Central memory CD8-positive, alpha-beta T cell (primary cell): ENCODE data around the gene PDK1.
A peak's percentile ranks its signal among the peaks of the same experiment; 100 is the strongest.
"Not testable (repeated sequence)": the region's sequence is repeated elsewhere in the genome, so short reads cannot be mapped to it uniquely, and the experiment has no call there.

ENCODE experiments used
- ATAC-seq: fragments of 150-1000 bp; cut with Tn5 transposase; replicated peaks from 2 replicates; pipeline ENCODE4 v1.10.0; 2022; ENCODE audit warnings: mild to moderate bottlenecking, moderate FRiP score, moderate number of reproducible peaks; ENCODE audit not compliant: poor library complexity, severe bottlenecking; ENCODE audit errors: extremely low read depth
- DNase-seq, 2 donors: peaks; one replicate each; pipeline ENCODE4 v3.0.0; 2021; ENCODE audit warnings: low spot score in 2 of 2
- H3K27ac Mint-ChIP-seq: one replicate; pipeline ENCODE4 v1.8.0; 2022; ENCODE audit warnings: low read depth, mild to moderate bottlenecking, moderate library complexity, mixed read lengths
- H3K27me3 Mint-ChIP-seq: one replicate; pipeline ENCODE4 v1.8.0; 2022; ENCODE audit warnings: mixed read lengths
- H3K36me3 Mint-ChIP-seq: one replicate; pipeline ENCODE4 v1.8.0; 2022; ENCODE audit warnings: mild to moderate bottlenecking, moderate library complexity, mixed read lengths; ENCODE audit not compliant: insufficient read depth
- H3K4me1 Mint-ChIP-seq: one replicate; pipeline ENCODE4 v1.8.0; 2022; ENCODE audit warnings: mixed read lengths
- H3K4me3 Mint-ChIP-seq: one replicate; pipeline ENCODE4 v1.8.0; 2022; ENCODE audit warnings: mild to moderate bottlenecking, moderate library complexity, mixed read lengths
- H3K9me3 Mint-ChIP-seq: one replicate; pipeline ENCODE4 v1.8.0; 2022; ENCODE audit warnings: mixed read lengths

PDK1 gene

DNA sequence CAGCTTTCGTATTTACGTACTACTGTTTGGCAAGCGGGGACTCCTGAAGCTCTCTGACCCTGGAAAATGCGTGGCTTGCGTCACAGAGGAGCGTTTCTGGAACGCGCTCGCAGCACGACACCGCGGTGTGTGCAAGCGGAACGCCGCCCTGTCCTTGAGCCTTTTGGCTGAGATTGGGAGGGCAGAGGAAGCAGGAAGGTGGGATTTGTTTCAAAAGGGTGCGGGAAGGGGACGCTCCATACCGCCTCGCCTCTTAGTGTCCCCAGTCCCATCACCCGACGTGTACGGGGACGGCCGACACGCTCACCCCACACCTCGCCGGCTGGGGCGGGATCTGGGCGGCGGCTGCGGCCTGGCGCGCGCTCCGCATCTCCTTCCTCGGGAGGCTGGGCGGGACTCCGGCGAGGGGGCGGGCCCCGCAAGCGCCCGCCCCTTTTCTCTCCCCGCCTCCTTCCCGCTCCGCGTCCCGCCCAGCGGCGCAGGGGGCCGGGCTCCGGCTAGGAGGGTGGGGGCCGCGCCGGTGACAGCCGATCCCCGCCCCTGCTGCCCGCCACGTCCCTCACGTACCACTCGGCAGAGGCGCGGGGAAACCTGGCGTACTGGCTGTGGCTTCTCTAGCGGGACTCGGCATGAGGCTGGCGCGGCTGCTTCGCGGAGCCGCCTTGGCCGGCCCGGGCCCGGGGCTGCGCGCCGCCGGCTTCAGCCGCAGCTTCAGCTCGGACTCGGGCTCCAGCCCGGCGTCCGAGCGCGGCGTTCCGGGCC, at the start of gene PDK1:
Gene PDK1, plus strand, starts transcription at position 569 of the 762 bp plus-strand sequence. Its CDS starts 61 bp downstream, at position 630.
- ATAC-seq (peak; percentile 96), DNase-seq (peak; percentile 81 to 86)
- H3K4me1 Mint-ChIP-seq = peaks cover 27% of the 10 kb centered on the region
- H3K27me3 Mint-ChIP-seq = no peaks in the 10 kb centered on the region
- peaks cover 9% of the 10 kb centered on the region for H3K36me3 Mint-ChIP-seq
- H3K4me3 Mint-ChIP-seq = peak within 1 kb of the TSS; percentile 89
- peak within 1 kb of the TSS; percentile 84 for H3K27ac Mint-ChIP-seq
- no peaks in the 10 kb centered on the region for H3K9me3 Mint-ChIP-seq

DNA sequence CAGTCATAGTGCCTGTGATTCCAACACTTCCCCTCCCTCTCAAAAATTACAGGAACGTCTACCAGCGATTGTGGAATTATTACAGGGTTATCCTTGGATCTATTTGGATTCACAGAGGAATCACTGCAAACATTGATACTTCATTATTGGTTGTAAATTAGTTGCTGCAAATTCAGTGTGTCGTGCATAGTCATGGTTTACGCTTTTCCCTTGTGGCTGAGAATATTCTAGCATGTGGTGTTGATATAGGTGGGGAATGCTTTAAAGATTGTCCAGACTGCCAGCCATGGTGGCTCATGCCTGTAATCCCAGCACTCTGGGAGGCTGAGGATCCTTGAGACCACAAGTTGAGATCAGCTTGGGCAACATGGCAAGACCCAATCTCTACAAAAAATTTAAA, 48.7 kb upstream of the PDK1 start:
- DNase-seq (no peak), ATAC-seq (no peak)
- H3K9me3 Mint-ChIP-seq = no peaks in the 10 kb centered on the region
- peaks cover 7% of the 10 kb centered on the region for H3K4me1 Mint-ChIP-seq
- peaks cover 15% of the 10 kb centered on the region for H3K36me3 Mint-ChIP-seq
- H3K27me3 Mint-ChIP-seq = no peaks in the 10 kb centered on the region
- H3K27ac Mint-ChIP-seq = no peak overlapping the region
- no peak overlapping the region for H3K4me3 Mint-ChIP-seq

DNA sequence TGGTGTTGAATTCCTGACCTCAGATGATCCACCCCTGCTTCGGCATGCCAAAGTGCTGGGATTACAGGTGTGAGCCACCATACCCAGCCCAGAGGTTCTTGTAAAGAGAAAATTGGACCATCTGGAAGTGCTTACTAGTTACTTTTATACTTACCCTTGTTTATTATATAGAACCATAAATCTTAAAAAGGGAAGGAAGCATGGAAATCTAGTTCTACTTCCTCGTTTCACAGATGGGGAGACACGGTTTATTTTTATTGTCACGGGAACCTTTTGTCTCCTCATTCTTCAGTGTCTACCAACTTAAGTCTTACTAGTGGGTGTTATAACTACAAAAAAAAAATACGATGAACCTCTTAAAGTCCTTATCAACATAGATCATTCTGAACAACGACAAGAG, 45.8 kb upstream of the PDK1 start:
- H3K9me3 Mint-ChIP-seq = peaks cover 5% of the 10 kb centered on the region
- H3K36me3 Mint-ChIP-seq = peaks cover 3% of the 10 kb centered on the region
- ATAC-seq = no peak
- H3K4me3 Mint-ChIP-seq = peak overlapping the region; percentile 16
- DNase-seq = no peak
- peaks cover 7% of the 10 kb centered on the region for H3K4me1 Mint-ChIP-seq
- H3K27ac Mint-ChIP-seq = no peak overlapping the region
- H3K27me3 Mint-ChIP-seq = no peaks in the 10 kb centered on the region

DNA sequence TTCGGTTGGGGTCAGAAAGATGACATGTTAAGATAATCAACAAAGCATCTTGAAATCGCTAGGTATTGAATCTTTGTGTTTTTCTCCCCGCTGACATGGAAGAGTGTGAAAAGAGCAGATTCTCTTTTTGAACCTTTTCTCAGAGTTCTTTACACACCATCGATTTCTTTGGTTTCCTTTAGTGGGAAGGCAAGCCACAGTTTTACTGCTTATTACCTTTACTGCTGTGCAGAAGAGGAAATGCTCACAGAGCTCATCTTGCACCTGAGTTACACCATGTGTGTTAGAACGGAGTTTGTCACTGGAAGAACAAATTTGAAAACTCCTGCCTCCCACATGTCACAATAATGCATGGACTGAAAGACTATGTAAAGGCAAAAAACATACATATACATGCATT, 45.3 kb upstream of the PDK1 start:
- Mint-ChIP-seq H3K4me3 (peak overlapping the region; percentile 16), H3K4me1 (peaks cover 7% of the 10 kb centered on the region)
- ATAC-seq = no peak

DNA sequence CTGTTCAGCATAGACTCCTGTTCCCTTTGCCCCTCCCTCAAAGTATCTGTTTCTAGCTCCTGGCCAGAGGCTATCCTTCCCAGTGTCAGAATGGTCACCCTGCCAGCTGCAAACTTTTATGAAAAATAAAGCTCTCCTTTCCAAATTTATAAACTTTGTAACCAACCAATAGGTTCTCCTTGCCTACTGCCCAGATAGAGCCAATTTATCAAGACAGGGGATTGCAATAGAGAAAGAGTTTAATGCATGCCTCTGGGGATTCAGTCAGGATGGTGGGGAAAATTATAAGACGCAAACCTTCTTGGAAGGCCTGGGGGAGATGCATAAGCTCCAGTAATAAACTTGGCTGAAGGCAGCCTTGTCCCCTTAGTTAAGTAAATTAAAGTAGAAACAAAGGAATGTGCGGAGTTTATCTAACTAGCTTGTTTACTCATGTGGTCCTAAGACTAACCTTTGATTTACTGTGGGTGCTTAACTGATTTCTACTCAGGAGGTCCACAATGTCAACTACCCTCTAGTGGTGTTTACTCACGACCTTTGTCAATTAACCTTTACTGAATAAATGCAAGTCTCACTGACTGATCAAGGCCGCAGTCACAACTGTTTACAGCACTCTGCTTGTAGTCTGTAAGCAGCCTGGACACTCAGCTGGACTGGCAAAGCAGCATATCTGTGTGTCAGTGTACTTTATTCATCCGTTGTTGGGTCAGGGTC, 42.9 kb upstream of the PDK1 start:
- peaks cover 12% of the 10 kb centered on the region for H3K4me1 Mint-ChIP-seq
- no peak overlapping the region for H3K27ac Mint-ChIP-seq
- DNase-seq = no peak
- ATAC-seq = no peak
- H3K4me3 Mint-ChIP-seq = no peak overlapping the region
- H3K27me3 Mint-ChIP-seq = no peaks in the 10 kb centered on the region
- no peaks in the 10 kb centered on the region for H3K36me3 Mint-ChIP-seq
- peaks cover 15% of the 10 kb centered on the region for H3K9me3 Mint-ChIP-seq

More for the DNA sequence above, 45.3 kb upstream of the PDK1 start:
- no peak for DNase-seq
- Mint-ChIP-seq H3K27ac (no peak overlapping the region), H3K9me3 (peaks cover 5% of the 10 kb centered on the region), H3K36me3 (peaks cover 3% of the 10 kb centered on the region), H3K27me3 (no peaks in the 10 kb centered on the region)

DNA sequence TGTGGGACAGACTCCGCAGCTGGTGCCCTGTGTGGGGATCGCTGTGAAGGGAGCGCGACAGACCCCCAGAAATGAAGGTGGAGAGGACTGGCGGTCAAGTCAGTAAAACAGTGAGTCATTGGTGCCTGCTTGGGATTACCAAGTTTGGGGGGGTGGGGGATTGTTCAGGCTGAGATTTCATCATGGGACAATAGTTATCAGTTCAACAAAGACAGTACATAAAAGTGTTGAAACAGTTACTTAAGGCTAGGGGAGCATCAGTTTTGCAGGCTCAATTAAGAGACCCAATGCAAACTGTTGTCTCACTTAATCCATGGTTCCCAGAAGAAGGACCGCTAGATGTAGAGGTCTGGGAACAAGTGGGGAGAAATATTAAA, 42.4 kb upstream of the PDK1 start:
- no peak for DNase-seq
- Mint-ChIP-seq H3K36me3 (no peaks in the 10 kb centered on the region), H3K27ac (no peak overlapping the region), H3K4me1 (peaks cover 12% of the 10 kb centered on the region), H3K27me3 (no peaks in the 10 kb centered on the region), H3K9me3 (peaks cover 15% of the 10 kb centered on the region), H3K4me3 (no peak overlapping the region)
- ATAC-seq = no peak

DNA sequence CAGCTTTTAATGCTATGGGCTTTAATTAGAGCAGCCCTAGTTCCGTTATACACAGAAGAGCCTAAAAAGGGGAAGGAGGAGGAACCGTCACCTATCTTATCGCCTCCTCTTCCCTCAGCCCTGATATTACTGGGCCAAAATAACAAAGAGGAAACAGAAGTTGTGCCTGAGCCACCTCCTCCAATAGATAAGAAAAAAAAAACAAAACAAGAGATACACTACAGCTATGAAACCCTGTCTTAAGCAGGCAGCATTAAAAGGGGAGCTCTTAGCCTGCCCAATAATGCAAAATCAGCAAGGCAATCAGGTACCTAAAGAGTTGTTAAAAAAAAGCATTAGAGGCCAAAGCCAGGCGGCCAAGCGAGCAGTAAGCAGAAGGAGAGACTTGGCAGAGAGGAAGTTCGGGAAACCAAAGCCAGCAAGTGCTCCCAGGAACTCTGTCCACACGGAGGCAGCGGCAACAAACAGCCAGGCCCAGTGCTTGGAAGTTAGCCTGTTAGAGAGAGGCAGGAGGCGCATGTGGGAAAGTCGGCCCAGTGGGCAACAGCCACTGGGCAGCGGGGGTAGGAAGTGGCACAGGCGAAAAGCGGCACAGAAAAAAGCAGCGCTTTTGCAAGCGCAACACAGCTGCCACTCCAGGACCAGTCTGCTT, 41.8 kb upstream of the PDK1 start:
- Mint-ChIP-seq H3K36me3 (no peaks in the 10 kb centered on the region), H3K4me3 (no peak overlapping the region), H3K9me3 (peaks cover 15% of the 10 kb centered on the region), H3K27ac (no peak overlapping the region), H3K27me3 (no peaks in the 10 kb centered on the region), H3K4me1 (peaks cover 12% of the 10 kb centered on the region)
- ATAC-seq (peak; percentile 32), DNase-seq (no peak)

DNA sequence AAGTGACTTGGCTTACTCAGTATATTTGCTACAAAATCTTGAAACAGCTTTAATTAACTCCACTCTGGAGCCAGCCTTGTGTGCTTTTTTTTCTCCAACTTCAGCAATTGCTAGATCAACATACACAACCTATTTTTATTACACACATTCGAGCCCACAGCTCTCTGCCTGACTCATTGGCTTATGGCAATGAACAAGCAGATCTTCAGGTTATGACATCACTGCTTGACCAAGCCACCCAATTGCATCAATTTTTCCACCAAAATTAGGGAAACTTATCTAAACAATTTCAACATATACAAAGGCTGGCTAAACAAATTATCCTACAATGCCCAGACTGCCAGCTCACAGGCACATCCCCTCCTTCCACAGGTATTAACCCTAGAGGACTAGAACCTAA, 39.6 kb upstream of the PDK1 start:
- Mint-ChIP-seq H3K27ac (no peak overlapping the region), H3K9me3 (peaks cover 22% of the 10 kb centered on the region), H3K36me3 (no peaks in the 10 kb centered on the region), H3K27me3 (no peaks in the 10 kb centered on the region), H3K4me1 (peaks cover 5% of the 10 kb centered on the region), H3K4me3 (no peak overlapping the region)
- DNase-seq (no peak), ATAC-seq (no peak)

DNA sequence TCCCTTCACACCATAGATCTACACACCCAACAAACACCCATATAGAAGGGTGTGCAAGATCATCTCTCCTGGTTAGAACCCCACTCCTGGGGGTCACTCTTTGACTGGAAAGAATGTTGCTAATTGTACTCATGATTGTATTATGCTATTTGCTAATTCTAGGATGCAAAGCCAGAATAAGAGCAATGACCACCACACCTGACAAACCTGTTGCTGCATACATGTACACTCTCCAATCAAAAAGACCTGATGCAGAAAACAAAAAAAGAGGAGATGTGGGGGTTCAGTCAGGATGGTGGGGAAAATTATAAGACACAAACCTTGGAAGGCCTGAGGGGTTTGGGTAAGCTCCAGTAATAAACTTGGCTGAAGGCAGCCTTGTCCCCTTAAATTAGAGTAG, 36.9 kb upstream of the PDK1 start:
- Mint-ChIP-seq H3K27me3 (no peaks in the 10 kb centered on the region), H3K27ac (no peak overlapping the region), H3K36me3 (no peaks in the 10 kb centered on the region), H3K4me1 (peaks cover 5% of the 10 kb centered on the region), H3K4me3 (no peak overlapping the region), H3K9me3 (peaks cover 17% of the 10 kb centered on the region)
- DNase-seq (no peak), ATAC-seq (no peak)

DNA sequence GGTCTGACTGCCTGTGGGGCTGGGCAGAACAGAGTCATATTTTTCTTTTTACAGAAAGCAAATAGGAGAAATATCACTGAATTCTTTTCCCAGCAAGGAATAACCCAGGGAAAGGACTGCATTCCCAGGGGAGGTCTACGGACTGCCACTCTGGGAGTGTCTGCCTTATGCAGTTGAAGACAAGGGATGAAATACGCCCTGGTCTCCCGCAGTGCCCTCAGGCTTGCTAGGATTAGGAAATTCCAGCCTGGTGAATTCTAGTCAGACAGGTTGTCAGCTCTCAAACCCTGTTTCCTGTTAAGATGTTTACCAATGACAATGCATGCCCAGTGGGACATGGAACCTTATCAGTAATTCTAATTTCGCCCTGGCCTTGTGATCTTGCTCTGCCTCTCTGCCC, 30.3 kb upstream of the PDK1 start:
- DNase-seq (no peak), ATAC-seq (no peak)
- no peaks in the 10 kb centered on the region for H3K36me3 Mint-ChIP-seq
- H3K27ac Mint-ChIP-seq = no peak overlapping the region
- no peaks in the 10 kb centered on the region for H3K4me1 Mint-ChIP-seq
- H3K27me3 Mint-ChIP-seq = no peaks in the 10 kb centered on the region
- no peak overlapping the region for H3K4me3 Mint-ChIP-seq
- peaks cover 13% of the 10 kb centered on the region for H3K9me3 Mint-ChIP-seq

DNA sequence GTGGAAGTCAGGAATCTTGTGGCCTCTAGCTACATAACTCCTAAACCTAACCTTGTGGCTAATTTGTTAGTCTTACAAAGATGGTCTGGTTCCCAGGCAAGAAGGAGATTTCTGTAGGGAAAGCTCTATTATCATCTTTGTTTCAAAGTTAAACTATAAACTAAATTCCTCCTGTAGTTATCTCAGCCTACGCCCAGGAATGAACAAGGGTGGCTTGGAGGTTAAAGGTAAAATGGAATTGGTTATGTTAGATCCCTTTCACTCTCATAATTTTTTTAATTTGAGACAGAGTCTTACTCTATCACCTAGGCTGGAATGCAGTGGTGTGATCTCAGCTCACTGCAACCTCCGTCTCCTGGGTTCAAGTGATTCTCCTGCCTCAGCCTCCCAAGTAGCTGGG, 24.6 kb upstream of the PDK1 start:
- no peaks in the 10 kb centered on the region for H3K27me3 Mint-ChIP-seq
- no peak for DNase-seq
- H3K27ac Mint-ChIP-seq = no peak overlapping the region
- no peak for ATAC-seq
- H3K9me3 Mint-ChIP-seq = peaks cover 6% of the 10 kb centered on the region
- H3K4me1 Mint-ChIP-seq = no peaks in the 10 kb centered on the region
- H3K36me3 Mint-ChIP-seq = no peaks in the 10 kb centered on the region
- no peak overlapping the region for H3K4me3 Mint-ChIP-seq

DNA sequence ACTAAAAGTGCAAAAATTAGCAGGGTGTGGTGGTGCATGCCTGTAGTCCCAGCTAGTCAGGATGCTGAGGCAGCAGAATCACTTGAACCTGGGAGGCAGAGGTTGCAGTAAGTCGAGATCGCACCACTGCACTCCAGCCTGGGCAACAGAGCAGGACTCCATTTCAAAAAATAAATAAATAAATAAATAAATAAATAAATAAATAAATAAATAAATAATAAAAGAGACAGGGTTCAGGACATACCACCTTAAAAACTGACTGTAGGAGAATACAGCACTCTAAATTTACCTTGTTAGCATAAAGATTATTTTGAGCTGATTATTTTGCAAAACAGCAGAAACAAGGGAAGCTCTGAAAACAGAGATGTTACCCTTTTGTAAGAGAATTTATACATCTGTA, 23.4 kb upstream of the PDK1 start:
- H3K27ac Mint-ChIP-seq, H3K36me3 Mint-ChIP-seq, H3K9me3 Mint-ChIP-seq, DNase-seq, H3K4me1 Mint-ChIP-seq, ATAC-seq, H3K27me3 Mint-ChIP-seq, H3K4me3 Mint-ChIP-seq: not testable (repeated sequence)

DNA sequence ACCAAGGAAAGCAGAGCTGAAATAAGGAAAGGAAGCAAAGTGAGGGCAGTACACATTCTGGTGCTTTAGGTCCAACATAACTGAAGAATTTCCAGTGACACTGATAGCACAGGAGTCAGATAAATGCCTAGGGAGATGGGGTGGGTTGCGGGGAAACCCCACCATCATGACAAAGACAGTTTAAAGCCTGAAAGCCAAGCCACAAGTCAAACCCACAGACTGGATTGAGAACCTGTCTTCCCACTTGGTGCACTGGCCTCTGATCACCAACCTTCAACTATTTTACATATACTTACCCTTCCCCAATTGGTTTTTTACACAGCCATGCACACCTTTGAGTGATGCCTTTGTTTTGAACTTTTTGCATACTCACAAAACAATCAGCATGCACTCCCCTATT, 22.2 kb upstream of the PDK1 start:
- Mint-ChIP-seq H3K4me3 (no peak overlapping the region), H3K27ac (no peak overlapping the region), H3K36me3 (no peaks in the 10 kb centered on the region), H3K4me1 (no peaks in the 10 kb centered on the region), H3K27me3 (no peaks in the 10 kb centered on the region), H3K9me3 (peaks cover 6% of the 10 kb centered on the region)
- no peak for ATAC-seq
- no peak for DNase-seq
